Pulmonary artery endothelial cell (primary cell): ENCODE measurements around the gene PLCH2. TPM values are rescaled to one million over a fixed set of nuclear protein-coding genes. Genes with fewer than 3 reads are reported as not detected.
"Not testable (repeated sequence)": the region's sequence is repeated elsewhere in the genome, so short reads cannot be mapped to it uniquely, and the experiment has no call there.

Source experiments
- DNase-seq: peaks from one replicate; pipeline ENCODE4 v3.0.0-alpha.2; 2011; ENCODE audit warnings: low read depth, low spot score
- total RNA-seq: library from RNA; depleted of rRNA; stranded (reverse); fragments of >200 nt; gene quantifications from 2 replicates; pipeline ENCODE4 v1.2.3, GENCODE V29; 2014

The PLCH2 gene
- total RNA-seq, 1 donor from 2014 or later = 0.13 TPM

GRCh38 chr1:2442661-2443060 is 33.4 kb upstream of the PLCH2 start:
- DNase-seq = no peak

GRCh38 chr1:2443277-2444137 is 32.6 kb upstream of the PLCH2 start:
- no peak for DNase-seq

GRCh38 chr1:2444138-2444591 is 31.9 kb upstream of the PLCH2 start:
- DNase-seq = no peak

GRCh38 chr1:2445162-2445822 is 30.8 kb upstream of the PLCH2 start:
- no peak for DNase-seq

GRCh38 chr1:2445823-2446215 is 30.3 kb upstream of the PLCH2 start:
- no peak for DNase-seq

GRCh38 chr1:2446394-2446793 is 29.7 kb upstream of the PLCH2 start:
- no peak for DNase-seq

GRCh38 chr1:2446861-2447260 is 29.2 kb upstream of the PLCH2 start:
- DNase-seq = no peak

GRCh38 chr1:2447276-2448097 is 28.6 kb upstream of the PLCH2 start:
- DNase-seq = no peak

GRCh38 chr1:2448098-2448445 is 28.0 kb upstream of the PLCH2 start:
- DNase-seq = no peak

- no peak for DNase-seq
Observed at GRCh38 chr1:2449636-2450454, 26.2 kb upstream of the PLCH2 start.

GRCh38 chr1:2451741-2452140 is 24.3 kb upstream of the PLCH2 start:
- DNase-seq = peak; percentile 30

GRCh38 chr1:2452201-2452931 is 23.7 kb upstream of the PLCH2 start:
- no peak for DNase-seq

GRCh38 chr1:2452932-2453315 is 23.2 kb upstream of the PLCH2 start:
- no peak for DNase-seq

GRCh38 chr1:2454227-2454626 is 21.9 kb upstream of the PLCH2 start:
- no peak for DNase-seq

GRCh38 chr1:2455757-2456156 is 20.3 kb upstream of the PLCH2 start:
- DNase-seq = no peak

- no peak for DNase-seq
Observed at GRCh38 chr1:2457444-2457843, 18.6 kb upstream of the PLCH2 start.

GRCh38 chr1:2458687-2459086 is 17.4 kb upstream of the PLCH2 start:
- DNase-seq = no peak

GRCh38 chr1:2459102-2459753 is 16.9 kb upstream of the PLCH2 start:
- not testable (repeated sequence) for DNase-seq

GRCh38 chr1:2459757-2460156 is 16.3 kb upstream of the PLCH2 start:
- no peak for DNase-seq

- no peak for DNase-seq
Observed at GRCh38 chr1:2460203-2460602, 15.9 kb upstream of the PLCH2 start.
